GM12878 (cell line): ENCODE data around the gene PTPN14.

Source experiments
- CTCF ChIP-seq, 3 experiments: IDR thresholded peaks in 2 of 3; conservative IDR thresholded peaks in 1 of 3; 2 replicates each; pipeline ENCODE4 v1.5.1; 2011; ENCODE audit warnings: low read depth in 3 of 3, low read length in 3 of 3, mild to moderate bottlenecking in 3 of 3, control low read depth in 2 of 3, moderate library complexity in 2 of 3, inconsistent platforms in 1 of 3, mixed read lengths in 1 of 3; ENCODE audit not compliant: control insufficient read depth in 2 of 3, insufficient read depth in 1 of 3; ENCODE audit errors: extremely low read depth in 1 of 3
- CUX1 ChIP-seq: IDR thresholded peaks from 2 replicates; pipeline ENCODE4 v1.6.1; 2012; ENCODE audit warnings: improper control_type of control experiment, low read depth, low read length; ENCODE audit not compliant: insufficient replicate concordance
- EZH2 ChIP-seq: IDR thresholded peaks from 2 replicates; pipeline ENCODE4 v1.6.1; 2012; ENCODE audit warnings: low read depth, mild to moderate bottlenecking, control low read depth, inconsistent platforms, low read length, borderline replicate concordance; ENCODE audit not compliant: control insufficient read depth
- KDM1A ChIP-seq: fragments of 200-600 bp; sonication (generic); IDR thresholded peaks from 2 replicates; pipeline ENCODE4 v1.6.1; 2016; ENCODE audit warnings: borderline replicate concordance
- POLR2A ChIP-seq: IDR thresholded peaks from 2 replicates; pipeline ENCODE4 v1.6.1; 2011; ENCODE audit warnings: low read depth, mild to moderate bottlenecking, low read length
- POLR2AphosphoS5 ChIP-seq: IDR thresholded peaks from 2 replicates; pipeline ENCODE4 v1.6.1; 2011; ENCODE audit warnings: mild to moderate bottlenecking, low read length, inconsistent platforms
- RCOR1 ChIP-seq: conservative IDR thresholded peaks from 2 replicates; pipeline ENCODE4 v1.6.1; 2012; ENCODE audit warnings: low read depth, low read length, improper control_type of control experiment
- SIN3A ChIP-seq: IDR thresholded peaks from 2 replicates; pipeline ENCODE4 v1.6.1; 2012; ENCODE audit warnings: low read depth, low read length, improper control_type of control experiment
- SMAD5 ChIP-seq: IDR thresholded peaks from 2 replicates; pipeline ENCODE4 v1.6.1; 2016; ENCODE audit warnings: antibody characterized with exemption, low read depth

- TF ChIP-seq SMAD5 = no peak
- no peak for TF ChIP-seq SIN3A
- no peak for TF ChIP-seq CTCF (IDR thresholded peaks at IDR 0.05 in 2 of 3, conservative IDR thresholded peaks at IDR 0.05 in 1 of 3; ENCODE audit: control insufficient read depth in 2 of 3, extremely low read depth in 1 of 3, insufficient read depth in 1 of 3, low read depth in 3 of 3, low read length in 3 of 3)
- TF ChIP-seq RCOR1 = no peak
- no peak for TF ChIP-seq POLR2AphosphoS5
- TF ChIP-seq POLR2A = no peak
- no peak for TF ChIP-seq EZH2
- TF ChIP-seq CUX1 = no peak
- TF ChIP-seq KDM1A = no peak
Observed at GRCh38 chr1:214496126-214496525, 55.3 kb downstream of the PTPN14 start.
